ENCODE data around the gene NCF4.

NCF4 gene

GRCh38 chr22:36835903-36836302 is 24.9 kb upstream of the NCF4 start (continued):
- no peak for TF ChIP-seq SALL2 (tag by site-specific recombination; IDR thresholded peaks at IDR 0.05; ENCODE audit: borderline replicate concordance)
- TF ChIP-seq ZBTB44 (tag by site-specific recombination; IDR thresholded peaks at IDR 0.05), result no peak
- TF ChIP-seq MEIS1 (CRISPR knock-in tag; IDR thresholded peaks at IDR 0.05; ENCODE audit: borderline replicate concordance), result no peak
- no peak for TF ChIP-seq ZNF843 (tag by site-specific recombination; IDR thresholded peaks at IDR 0.05)
- no peak for TF ChIP-seq ZNF23 (tag by site-specific recombination; IDR thresholded peaks at IDR 0.05; ENCODE audit: borderline replicate concordance)
- no peak for TF ChIP-seq ZFP3 (tag by site-specific recombination; IDR thresholded peaks at IDR 0.05; ENCODE audit: low read depth)
- no peak for TF ChIP-seq ZNF311 (tag by site-specific recombination; IDR thresholded peaks at IDR 0.05; ENCODE audit: borderline replicate concordance)

GRCh38 chr22:36838119-36839030 is 22.4 kb upstream of the NCF4 start:
- no peaks in the 10 kb centered on the region for H3K4me1 ChIP-seq (ENCODE audit: control insufficient read depth, insufficient read depth, low read length)
- no peaks in the 10 kb centered on the region for H3K36me3 ChIP-seq (ENCODE audit: control insufficient read depth in 2 of 2, insufficient read depth in 1 of 2, low read length in 2 of 2)
- no peaks in the 10 kb centered on the region for H3K9me3 ChIP-seq (ENCODE audit: control insufficient read depth, insufficient read depth, low read depth, low read length)
- TF ChIP-seq ZNF133 (tag by site-specific recombination; IDR thresholded peaks at IDR 0.05) (0 out of 2 replicates have a peak, but pooled peaks have one; percentile 15), EGR2 (tag by site-specific recombination; IDR thresholded peaks at IDR 0.05; ENCODE audit: low read depth) (peak; percentile 73), ZNF10 (tag by site-specific recombination; IDR thresholded peaks at IDR 0.05) (no peak), ZSCAN4 (tag by site-specific recombination; IDR thresholded peaks at IDR 0.05) (peak; percentile 70), ZNF707 (tag by site-specific recombination; IDR thresholded peaks at IDR 0.05) (peak; percentile 26; the same call in 1 of the 2 replicates), ZFHX2 (tag by site-specific recombination; conservative IDR thresholded peaks at IDR 0.05) (peak; percentile 69), RBAK (tag by site-specific recombination; IDR thresholded peaks at IDR 0.05) (no peak), OVOL3 (tag by site-specific recombination; IDR thresholded peaks at IDR 0.05) (no peak), ZNF202 (tag by site-specific recombination; IDR thresholded peaks at IDR 0.05; ENCODE audit: borderline replicate concordance) (no peak), ZNF621 (tag by site-specific recombination; IDR thresholded peaks at IDR 0.05) (peak; percentile 48; the same call in 1 of the 2 replicates)
- H3K4me3 ChIP-seq (ENCODE audit: low read depth, low read length), result no peak overlapping the region
- H3K27ac ChIP-seq (ENCODE audit: extremely low read depth, low read depth, low read length), result no peak overlapping the region
- ChIA-PET CTCF (interaction anchor here (0.7 to 10.4 kb wide), 3 partner anchors 14 to 291 kb away, joined by 3 to 92 read pairs (median 3); no protein-coding TSS in a partner anchor), POLR2A (no interaction called here)

- no peaks in the 10 kb centered on the region for H3K36me3 ChIP-seq (ENCODE audit: control insufficient read depth in 2 of 2, insufficient read depth in 1 of 2, low read length in 2 of 2)
- CTCF ChIA-PET, result interaction anchor here (0.7 to 10.4 kb wide), 3 partner anchors 12 to 292 kb away, joined by 3 to 92 read pairs (median 3); no protein-coding TSS in a partner anchor
- H3K27ac ChIP-seq (ENCODE audit: extremely low read depth, low read depth, low read length), result no peak overlapping the region
- H3K4me3 ChIP-seq (ENCODE audit: low read depth, low read length), result no peak overlapping the region
- no peaks in the 10 kb centered on the region for H3K9me3 ChIP-seq (ENCODE audit: control insufficient read depth, insufficient read depth, low read depth, low read length)
- H3K4me1 ChIP-seq (ENCODE audit: control insufficient read depth, insufficient read depth, low read length), result no peaks in the 10 kb centered on the region
- POLR2A ChIA-PET, result no interaction called here
- TF ChIP-seq ZNF701 (tag by site-specific recombination; IDR thresholded peaks at IDR 0.05), result no peak
- no peak for TF ChIP-seq ZNF324 (tag by site-specific recombination; IDR thresholded peaks at IDR 0.05)
- TF ChIP-seq OSR2 (tag by site-specific recombination; IDR thresholded peaks at IDR 0.05), result no peak
- TF ChIP-seq ZBTB10 (tag by site-specific recombination; IDR thresholded peaks at IDR 0.05), result no peak
- no peak for TF ChIP-seq ZNF221 (tag by site-specific recombination; IDR thresholded peaks at IDR 0.05; ENCODE audit: borderline replicate concordance)
- no peak for TF ChIP-seq SCRT2 (tag by site-specific recombination; IDR thresholded peaks at IDR 0.05)
- TF ChIP-seq ZSCAN23 (tag by site-specific recombination; IDR thresholded peaks at IDR 0.05), result no peak
- no peak for TF ChIP-seq KLF7 (tag by site-specific recombination; IDR thresholded peaks at IDR 0.05; ENCODE audit: borderline replicate concordance)
- TF ChIP-seq ZNF514 (tag by site-specific recombination; IDR thresholded peaks at IDR 0.05), result no peak
- no peak for TF ChIP-seq ZFP41 (tag by site-specific recombination; IDR thresholded peaks at IDR 0.05; ENCODE audit: borderline replicate concordance)
These were observed 21.3 kb upstream of the NCF4 start for GRCh38 chr22:36839356-36840073.

Data from HEK293 (cell line).